HG02852 (cell line): ENCODE data around the gene SERPINA10.

ENCODE experiments used
- ATAC-seq: cut with Tn5 transposase; IDR thresholded peaks from one replicate; pipeline ENCODE4 v1.9.1; 2021; ENCODE audit warnings: mild to moderate bottlenecking, moderate library complexity; ENCODE audit not compliant: unreplicated experiment

Gene SERPINA10, protein sequence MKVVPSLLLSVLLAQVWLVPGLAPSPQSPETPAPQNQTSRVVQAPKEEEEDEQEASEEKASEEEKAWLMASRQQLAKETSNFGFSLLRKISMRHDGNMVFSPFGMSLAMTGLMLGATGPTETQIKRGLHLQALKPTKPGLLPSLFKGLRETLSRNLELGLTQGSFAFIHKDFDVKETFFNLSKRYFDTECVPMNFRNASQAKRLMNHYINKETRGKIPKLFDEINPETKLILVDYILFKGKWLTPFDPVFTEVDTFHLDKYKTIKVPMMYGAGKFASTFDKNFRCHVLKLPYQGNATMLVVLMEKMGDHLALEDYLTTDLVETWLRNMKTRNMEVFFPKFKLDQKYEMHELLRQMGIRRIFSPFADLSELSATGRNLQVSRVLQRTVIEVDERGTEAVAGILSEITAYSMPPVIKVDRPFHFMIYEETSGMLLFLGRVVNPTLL

GRCh38 chr14:94292872-94293577, at the start of gene SERPINA10:
TSS of gene SERPINA10 (minus strand) at chr14:94293268. CDS start at chr14:94290593, 2,675 bp downstream.
- no peak for ATAC-seq

DNA sequence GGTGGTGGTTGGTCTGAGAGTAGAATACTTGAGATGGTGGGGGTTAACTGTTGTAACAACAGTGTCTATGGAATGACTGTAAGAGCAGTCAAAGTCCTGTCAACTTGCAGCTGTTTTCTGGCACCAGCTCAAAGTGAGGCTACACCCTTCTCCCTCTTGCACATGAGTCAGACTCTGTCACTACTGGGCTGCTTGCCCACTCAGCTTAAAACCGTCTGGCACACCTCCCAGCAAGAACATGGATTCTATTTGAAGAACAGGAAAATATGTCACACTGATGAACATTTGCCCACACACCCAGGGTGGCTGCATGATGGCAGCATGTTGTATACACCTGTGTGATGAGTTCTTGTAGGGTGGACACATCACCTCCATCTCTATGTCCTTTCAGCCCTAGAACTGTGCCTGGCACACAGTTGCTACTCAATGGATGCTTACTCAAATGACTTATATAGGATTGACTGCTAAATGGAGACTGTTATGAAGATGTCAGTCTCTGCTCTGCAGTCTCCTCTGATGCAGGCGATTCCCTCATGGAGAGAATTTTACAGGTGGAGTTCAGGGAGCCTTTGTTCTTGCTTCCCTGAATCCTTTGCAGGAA, 49.4 kb upstream of the SERPINA10 start:
- no peak for ATAC-seq

GRCh38 chr14:94341656-94342333, 48.7 kb upstream of the SERPINA10 start:
- ATAC-seq, result no peak

GRCh38 chr14:94340533-94340932, 47.5 kb upstream of the SERPINA10 start:
- no peak for ATAC-seq

DNA sequence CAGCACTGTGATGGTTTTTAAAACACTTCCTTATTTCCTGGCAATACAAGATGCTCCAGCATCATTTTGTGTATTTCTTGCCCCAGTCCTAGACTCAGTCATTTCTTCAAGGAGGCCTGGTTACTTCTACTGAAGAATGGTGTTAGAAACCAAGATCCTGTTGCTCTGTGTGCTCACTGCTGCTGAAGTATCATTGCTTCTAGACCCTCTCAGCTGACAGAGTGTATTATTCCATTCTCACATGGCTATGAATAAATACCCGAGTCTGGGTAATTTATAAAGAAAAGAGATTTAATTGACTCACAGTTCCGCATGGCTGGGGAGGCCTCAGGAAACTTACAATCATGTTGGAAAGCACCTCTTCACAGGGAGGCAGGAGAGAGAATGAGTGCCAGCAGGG, 45.0 kb upstream of the SERPINA10 start:
- no peak for ATAC-seq

DNA sequence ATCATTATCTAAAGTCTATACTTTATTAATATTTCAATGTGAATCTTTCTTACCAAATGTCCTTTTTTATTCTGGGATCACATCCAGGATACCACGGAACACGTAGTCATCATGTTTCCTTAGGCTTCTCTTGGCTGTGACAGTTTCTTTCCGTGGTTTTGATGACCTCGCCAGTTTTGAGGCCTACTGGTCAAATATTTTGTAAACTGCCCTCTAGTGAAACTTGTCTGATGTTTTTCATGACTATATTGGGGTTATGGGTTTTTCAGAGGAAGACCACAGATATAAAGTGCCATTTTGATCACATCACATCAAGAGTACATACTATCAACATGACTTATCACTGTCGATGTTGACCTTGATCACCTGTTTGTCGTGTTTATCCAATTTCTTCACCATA, 44.2 kb upstream of the SERPINA10 start:
- ATAC-seq, result no peak

GRCh38 chr14:94334872-94335271, 41.8 kb upstream of the SERPINA10 start:
- no peak for ATAC-seq

DNA sequence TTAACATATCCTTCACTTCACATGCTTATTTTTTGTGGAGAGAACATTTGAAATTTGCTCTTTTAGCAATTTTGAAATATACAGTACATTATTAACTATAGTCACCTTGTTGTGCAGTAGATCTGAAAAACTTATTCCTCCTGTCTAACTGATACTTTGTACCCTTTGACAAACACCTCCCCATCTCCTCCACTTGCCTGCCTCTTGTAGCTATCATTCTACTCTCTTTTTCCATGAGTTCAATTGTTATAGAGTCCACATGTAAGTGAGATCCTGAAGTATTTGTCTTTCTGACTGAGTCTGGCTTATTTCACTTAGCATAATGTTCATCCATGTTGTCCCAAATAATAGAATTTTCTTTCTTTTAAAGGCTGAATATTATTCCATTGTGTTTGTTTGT, 39.5 kb upstream of the SERPINA10 start:
- no peak for ATAC-seq

GRCh38 chr14:94332063-94332583, 39.1 kb upstream of the SERPINA10 start:
- ATAC-seq, result no peak

GRCh38 chr14:94331462-94331861, 38.4 kb upstream of the SERPINA10 start:
- ATAC-seq, result no peak

- ATAC-seq, result no peak
These were observed 37.8 kb upstream of the SERPINA10 start for GRCh38 chr14:94330857-94331256.

DNA sequence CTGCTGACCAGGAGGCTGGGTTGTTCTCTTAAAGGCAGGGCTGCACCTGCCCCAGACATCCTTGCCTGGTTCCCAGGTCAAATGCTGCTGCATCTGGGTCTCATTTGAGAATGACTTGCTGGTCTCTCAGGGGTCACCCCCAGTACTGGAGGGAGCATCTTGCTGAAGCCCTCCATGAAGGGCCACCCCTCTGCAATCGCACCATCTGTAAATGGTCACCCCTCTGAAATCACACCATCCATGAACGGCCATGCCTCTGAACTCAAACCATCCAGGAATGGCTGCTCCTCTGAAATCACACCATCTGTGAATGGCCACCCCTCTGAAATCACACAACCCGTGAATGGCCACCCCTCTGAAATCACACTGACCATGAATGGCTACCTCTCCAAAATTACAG, 37.4 kb upstream of the SERPINA10 start:
- no peak for ATAC-seq

DNA sequence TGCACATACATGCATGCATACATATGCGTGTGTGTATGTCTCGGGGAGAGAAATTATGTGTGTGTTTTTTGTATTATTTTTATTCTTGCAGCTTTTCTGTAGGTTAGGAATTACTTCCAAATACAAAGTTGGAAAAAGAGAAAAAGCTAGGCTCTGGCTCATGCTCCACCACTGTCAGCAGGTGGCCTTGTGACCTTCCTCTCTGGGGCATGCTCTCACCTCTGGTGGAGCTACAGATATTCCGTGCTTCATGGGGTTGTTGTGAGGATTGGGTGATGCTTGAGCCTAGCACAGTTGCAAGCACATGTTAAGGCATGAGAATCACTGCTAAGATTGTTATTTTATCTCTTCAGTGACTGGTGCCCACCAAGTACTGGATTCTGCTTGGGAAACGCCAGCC, 36.8 kb upstream of the SERPINA10 start:
- no peak for ATAC-seq

- no peak for ATAC-seq
These were observed 35.1 kb upstream of the SERPINA10 start for GRCh38 chr14:94328196-94328595.

DNA sequence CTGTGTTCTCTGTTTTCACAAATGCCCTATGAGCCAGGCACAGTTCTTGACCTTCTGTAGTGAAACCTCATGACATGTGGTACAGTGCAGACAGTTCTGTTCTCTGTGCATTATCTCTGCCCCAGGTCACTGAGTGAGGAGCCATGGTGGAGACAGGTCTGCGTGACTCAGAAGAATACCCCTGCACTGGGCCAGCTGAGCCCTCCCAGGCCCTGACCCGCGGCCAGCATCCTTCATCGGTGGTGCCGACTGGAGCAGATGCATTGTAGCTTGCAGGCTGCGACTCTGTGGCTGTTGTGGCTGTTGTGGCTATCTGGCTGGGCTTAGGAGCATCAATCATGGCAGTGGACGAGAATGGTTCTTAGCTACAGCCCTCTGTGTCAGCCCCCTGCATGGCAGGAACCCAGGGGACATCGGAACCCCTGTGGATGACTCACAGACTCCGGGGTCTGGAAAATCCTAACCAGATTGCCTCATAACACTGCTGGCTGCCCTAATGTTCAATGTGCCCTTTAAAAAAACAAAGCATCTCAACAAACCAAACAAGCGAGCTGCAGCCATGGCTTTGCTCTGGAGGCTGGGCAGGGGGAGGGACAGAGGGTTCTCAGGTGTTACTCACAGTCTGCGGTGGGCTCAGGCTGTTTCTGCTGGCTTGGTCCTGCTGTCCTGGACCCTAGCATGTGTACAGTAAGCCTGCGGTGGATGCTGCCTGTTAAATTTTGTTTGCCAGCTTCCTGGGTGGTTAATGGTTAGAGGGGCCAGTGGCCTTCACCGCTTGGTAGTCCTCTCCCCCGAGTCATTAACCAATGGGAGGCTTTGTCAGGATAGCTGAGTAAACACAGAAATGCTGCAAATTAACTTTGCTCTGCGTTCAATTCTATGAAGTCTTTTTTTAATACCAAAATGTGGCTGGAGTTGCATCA, 29.8 kb upstream of the SERPINA10 start, which contains the start of gene SERPINA6:
Gene SERPINA6, minus strand, starts transcription at position 689 of the 923 bp plus-strand sequence. CDS start 8,688 bp downstream, outside the sequence.
- no peak for ATAC-seq

- ATAC-seq, result no peak
These were observed 28.6 kb upstream of the SERPINA10 start for GRCh38 chr14:94321421-94322271.

- ATAC-seq, result no peak
These were observed 27.2 kb upstream of the SERPINA10 start for GRCh38 chr14:94320243-94320642.

- ATAC-seq, result no peak
These were observed 24.2 kb upstream of the SERPINA10 start for GRCh38 chr14:94317259-94317658.

- ATAC-seq, result no peak
These were observed 23.6 kb upstream of the SERPINA10 start for GRCh38 chr14:94316692-94317091.
